Measurements from ENCODE around the gene YAP1.

Gene YAP1

GRCh38 chr11:102205805-102206204 lies 95.6 kb downstream of the YAP1 start (continued):
- TF ChIP-seq PRDM6 (tag by site-specific recombination; IDR thresholded peaks at IDR 0.05), result no peak
- TF ChIP-seq ZNF426 (tag by site-specific recombination; IDR thresholded peaks at IDR 0.05), result no peak
- TF ChIP-seq ZNF560 (tag by site-specific recombination; IDR thresholded peaks at IDR 0.05; ENCODE audit: borderline replicate concordance), result no peak
- TF ChIP-seq ZNF354C (tag by site-specific recombination; IDR thresholded peaks at IDR 0.05; ENCODE audit: borderline replicate concordance, low read depth), result no peak
- TF ChIP-seq ZNF621 (tag by site-specific recombination; IDR thresholded peaks at IDR 0.05), result no peak

GRCh38 chr11:102208835-102209234 lies 98.6 kb downstream of the YAP1 start:
- Histone ChIP-seq H3K4me1 (ENCODE audit: control insufficient read depth, insufficient read depth, low read length) (no peaks in the 10 kb centered on the region), H3K36me3 (ENCODE audit: control insufficient read depth in 2 of 2, insufficient read depth in 1 of 2, low read length in 2 of 2) (peaks cover 0 to 50% of the 10 kb centered on the region in 2 experiments; a peak in 1 of 3 replicates), H3K9me3 (ENCODE audit: control insufficient read depth, insufficient read depth, low read depth, low read length) (no peaks in the 10 kb centered on the region), H3K4me3 (ENCODE audit: low read depth, low read length) (no peak overlapping the region), H3K27ac (ENCODE audit: extremely low read depth, low read depth, low read length) (no peak overlapping the region)
- POLR2A ChIA-PET, result no interaction called here
- TF ChIP-seq ZNF792 (tag by site-specific recombination; IDR thresholded peaks at IDR 0.05), result no peak
- no peak for TF ChIP-seq ZFP41 (tag by site-specific recombination; IDR thresholded peaks at IDR 0.05; ENCODE audit: borderline replicate concordance)
- TF ChIP-seq ZBTB10 (tag by site-specific recombination; IDR thresholded peaks at IDR 0.05), result no peak
- no peak for TF ChIP-seq ZNF155 (tag by site-specific recombination; IDR thresholded peaks at IDR 0.05)
- no peak for TF ChIP-seq ZNF10 (tag by site-specific recombination; IDR thresholded peaks at IDR 0.05)
- TF ChIP-seq ZFP69B (tag by site-specific recombination; IDR thresholded peaks at IDR 0.05), result no peak
- TF ChIP-seq ZNF324 (tag by site-specific recombination; IDR thresholded peaks at IDR 0.05), result no peak
- TF ChIP-seq ZNF202 (tag by site-specific recombination; IDR thresholded peaks at IDR 0.05; ENCODE audit: borderline replicate concordance), result no peak
- no peak for TF ChIP-seq ZNF398 (tag by site-specific recombination; IDR thresholded peaks at IDR 0.05)
- no peak for TF ChIP-seq ZNF132 (tag by site-specific recombination; IDR thresholded peaks at IDR 0.05; ENCODE audit: borderline replicate concordance)
- TF ChIP-seq PRDM1 (tag by site-specific recombination; IDR thresholded peaks at IDR 0.05), result no peak
- no peak for TF ChIP-seq ZNF366 (tag by site-specific recombination; conservative IDR thresholded peaks at IDR 0.05)
- TF ChIP-seq, protein P1, sequence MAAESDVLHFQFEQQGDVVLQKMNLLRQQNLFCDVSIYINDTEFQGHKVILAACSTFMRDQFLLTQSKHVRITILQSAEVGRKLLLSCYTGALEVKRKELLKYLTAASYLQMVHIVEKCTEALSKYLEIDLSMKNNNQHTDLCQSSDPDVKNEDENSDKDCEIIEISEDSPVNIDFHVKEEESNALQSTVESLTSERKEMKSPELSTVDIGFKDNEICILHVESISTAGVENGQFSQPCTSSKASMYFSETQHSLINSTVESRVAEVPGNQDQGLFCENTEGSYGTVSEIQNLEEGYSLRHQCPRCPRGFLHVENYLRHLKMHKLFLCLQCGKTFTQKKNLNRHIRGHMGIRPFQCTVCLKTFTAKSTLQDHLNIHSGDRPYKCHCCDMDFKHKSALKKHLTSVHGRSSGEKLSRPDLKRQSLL (tag by site-specific recombination; IDR thresholded peaks at IDR 0.05), result no peak
- TF ChIP-seq KLF7 (tag by site-specific recombination; IDR thresholded peaks at IDR 0.05; ENCODE audit: borderline replicate concordance), result no peak
- TF ChIP-seq ZNF140 (tag by site-specific recombination; IDR thresholded peaks at IDR 0.05), result no peak
- no peak for TF ChIP-seq GLIS1 (tag by site-specific recombination; IDR thresholded peaks at IDR 0.05)
- no peak for TF ChIP-seq ZNF658 (tag by site-specific recombination; IDR thresholded peaks at IDR 0.05)
- no peak for TF ChIP-seq HOXD13 (CRISPR knock-in tag; IDR thresholded peaks at IDR 0.05; ENCODE audit: borderline replicate concordance)
- CTCF ChIA-PET, result no interaction called here

All from HEK293 (cell line).